Breast epithelium (tissue), 4 donors: Measurements from ENCODE around the gene SLC37A4. TPM values are rescaled to one million over a fixed set of nuclear protein-coding genes. Genes with fewer than 3 reads are reported as not detected.

Experiments used
- DNase-seq, 2 donors: peaks; one replicate each; pipeline ENCODE4 v3.0.0-alpha.2; 2019; ENCODE audit warnings: low spot score in 2 of 2
- H3K27ac ChIP-seq, 2 donors: fragments of 200-600 bp; sonication (generic) in 1 of 2; one replicate each; pipeline ENCODE4 v1.5.1; 2016 to 2019; ENCODE audit warnings: mild to moderate bottlenecking in 1 of 2
- H3K27me3 ChIP-seq, 2 donors: fragments of 200-600 bp; sonication (generic) in 1 of 2; one replicate each; pipeline versions ENCODE4 v1.5.1 to v1.6.0; 2017 to 2019; ENCODE audit warnings: control low read depth in 1 of 2, mild to moderate bottlenecking in 1 of 2
- H3K36me3 ChIP-seq: fragments of 200-600 bp; one replicate; pipeline ENCODE4 v1.5.1; 2019
- H3K4me1 ChIP-seq, 2 donors: fragments of 200-600 bp; sonication (generic); one replicate each; pipeline ENCODE4 v1.5.1; 2016 to 2019; ENCODE audit warnings: control low read depth in 1 of 2
- H3K4me3 ChIP-seq, 3 donors: fragments of 200-600 bp; sonication (generic); 1 replicate in 2 of 3; 2 replicates in 1 of 3; pipeline ENCODE4 v1.5.1; 2016 to 2019; ENCODE audit warnings: mild to moderate bottlenecking in 3 of 3, moderate library complexity in 2 of 3
- H3K9me3 ChIP-seq, 2 donors: fragments of 200-600 bp; sonication (generic) in 1 of 2; one replicate each; pipeline ENCODE4 v1.5.1; 2016 to 2019; ENCODE audit warnings: control low read depth in 1 of 2
- CTCF ChIP-seq, 3 donors: fragments of 450-650 bp; IDR thresholded peaks; one replicate each; pipeline ENCODE4 v1.5.1; 2016 to 2017; ENCODE audit warnings: antibody characterized with exemption in 3 of 3, mild to moderate bottlenecking in 3 of 3, moderate library complexity in 3 of 3
- POLR2A ChIP-seq: fragments of 450-650 bp; IDR thresholded peaks from one replicate; pipeline ENCODE4 v1.6.1; 2016; ENCODE audit warnings: antibody characterized with exemption, mild to moderate bottlenecking, moderate library complexity
- POLR2AphosphoS5 ChIP-seq, 3 donors: sonication (generic); formaldehyde crosslinking; IDR thresholded peaks; one replicate each; pipeline ENCODE4 v1.6.1; 2017; ENCODE audit warnings: antibody characterized with exemption in 3 of 3
- intact Hi-C: fragments of 100-400 bp; cut with DNase I; formaldehyde crosslinking; loops from one replicate; pipeline ENCODE4 v1.15.1; 2023; ENCODE audit warnings: low total_unique reads
- total RNA-seq, 3 donors: library from RNA; depleted of rRNA; stranded (reverse); fragments of >200 nt; gene quantifications; one replicate each; pipeline ENCODE4 v1.1.0, GENCODE V29; 2016

The SLC37A4 gene
- total RNA-seq, 3 donors from 2014 or later = 21.8 to 25.9 (median 25.3) TPM

- no peaks in the 10 kb centered on the region for H3K27me3 ChIP-seq
- H3K36me3 ChIP-seq = peaks cover 11% of the 10 kb centered on the region
- H3K4me3 ChIP-seq = no peak overlapping the region
- TF ChIP-seq POLR2AphosphoS5 (IDR thresholded peaks at IDR 0.05) = no peak
- TF ChIP-seq POLR2A = no peak
- no peak for TF ChIP-seq CTCF (IDR thresholded peaks at IDR 0.05)
- no peaks in the 10 kb centered on the region for H3K9me3 ChIP-seq
- intact Hi-C loops = no loop called here
- H3K4me1 ChIP-seq = no peaks in the 10 kb centered on the region
- H3K27ac ChIP-seq = no peak overlapping the region
- no peak for DNase-seq
Observed at GRCh38 chr11:119049081-119049480, 18.4 kb upstream of the SLC37A4 start.

DNA sequence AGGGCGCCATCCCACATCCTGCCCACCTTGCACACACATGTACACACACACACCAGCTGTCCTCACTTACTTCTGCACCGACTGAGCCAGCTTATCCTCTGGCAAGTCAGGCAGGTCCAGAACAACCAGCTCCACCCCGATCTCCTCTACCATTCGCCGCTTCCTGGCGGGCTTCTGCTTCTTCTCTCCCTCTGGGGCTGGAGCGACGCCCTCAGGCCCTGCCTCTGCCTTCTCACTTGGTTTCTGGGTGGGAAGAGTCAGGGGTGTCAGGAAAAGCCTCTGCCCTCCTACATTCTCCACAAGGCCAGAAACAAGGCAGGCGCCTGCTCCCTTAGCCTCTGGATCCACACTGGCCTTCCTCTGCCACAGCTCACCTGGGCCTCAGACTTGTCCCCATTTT lies 18.0 kb upstream of the SLC37A4 start:
- Histone ChIP-seq H3K36me3 (peaks cover 11% of the 10 kb centered on the region), H3K27me3 (no peaks in the 10 kb centered on the region), H3K4me1 (no peaks in the 10 kb centered on the region), H3K27ac (no peak overlapping the region), H3K4me3 (no peak overlapping the region), H3K9me3 (no peaks in the 10 kb centered on the region)
- TF ChIP-seq POLR2AphosphoS5 (IDR thresholded peaks at IDR 0.05) (no peak), POLR2A (no peak), CTCF (IDR thresholded peaks at IDR 0.05) (no peak)
- DNase-seq = no peak
- intact Hi-C loops = no loop called here

GRCh38 chr11:119047205-119047604 lies 16.5 kb upstream of the SLC37A4 start:
- H3K27me3 ChIP-seq = no peaks in the 10 kb centered on the region
- H3K4me1 ChIP-seq = no peaks in the 10 kb centered on the region
- no peaks in the 10 kb centered on the region for H3K9me3 ChIP-seq
- no peak overlapping the region for H3K27ac ChIP-seq
- no peak overlapping the region for H3K4me3 ChIP-seq
- DNase-seq = no peak
- peaks cover 11% of the 10 kb centered on the region for H3K36me3 ChIP-seq
- TF ChIP-seq POLR2A (no peak), POLR2AphosphoS5 (IDR thresholded peaks at IDR 0.05) (no peak), CTCF (IDR thresholded peaks at IDR 0.05) (no peak)
- intact Hi-C loops = no loop called here

GRCh38 chr11:119046489-119046888 lies 15.8 kb upstream of the SLC37A4 start:
- no peak for TF ChIP-seq POLR2AphosphoS5 (IDR thresholded peaks at IDR 0.05)
- no peak for TF ChIP-seq POLR2A
- no peak for TF ChIP-seq CTCF (IDR thresholded peaks at IDR 0.05)
- Histone ChIP-seq H3K27ac (no peak overlapping the region), H3K4me3 (no peak overlapping the region), H3K36me3 (peaks cover 11% of the 10 kb centered on the region), H3K4me1 (no peaks in the 10 kb centered on the region), H3K27me3 (no peaks in the 10 kb centered on the region), H3K9me3 (no peaks in the 10 kb centered on the region)
- no peak for DNase-seq
- intact Hi-C loops = no loop called here

- Histone ChIP-seq H3K9me3 (no peaks in the 10 kb centered on the region), H3K36me3 (peaks cover 11% of the 10 kb centered on the region), H3K27me3 (no peaks in the 10 kb centered on the region), H3K4me1 (no peaks in the 10 kb centered on the region), H3K4me3 (no peak overlapping the region), H3K27ac (no peak overlapping the region)
- DNase-seq = no peak
- intact Hi-C loops = no loop called here
- TF ChIP-seq POLR2AphosphoS5 (IDR thresholded peaks at IDR 0.05) (no peak), CTCF (IDR thresholded peaks at IDR 0.05) (no peak), POLR2A (no peak)
Observed at GRCh38 chr11:119044708-119045107, 14.0 kb upstream of the SLC37A4 start.
